Cardiac muscle cell (in vitro differentiated cells and primary cell): ENCODE results near the gene DPP9. TPM values are rescaled to one million over a fixed set of nuclear protein-coding genes. Genes with fewer than 3 reads are reported as not detected.

Source experiments
- DNase-seq, 2 donors: peaks; one replicate each; pipeline versions ENCODE4 v3.0.0 to v3.0.0-alpha.2; 2010 to 2017; ENCODE audit warnings: low read depth in 1 of 2, low spot score in 1 of 2
- H3K27ac ChIP-seq: fragments of 200-600 bp; sonication (generic); 2 replicates; pipeline ENCODE4 v1.5.1; 2016
- H3K27me3 ChIP-seq: fragments of 200-600 bp; sonication (generic); 2 replicates; pipeline ENCODE4 v1.6.0; 2016; ENCODE audit warnings: control low read depth
- H3K36me3 ChIP-seq: fragments of 200-600 bp; sonication (generic); 2 replicates; pipeline ENCODE4 v1.5.1; 2016; ENCODE audit warnings: control low read depth
- H3K4me1 ChIP-seq: fragments of 200-600 bp; sonication (generic); 2 replicates; pipeline ENCODE4 v1.8.1; 2017; ENCODE audit warnings: low read depth, mild to moderate bottlenecking, mixed run types
- H3K4me3 ChIP-seq: fragments of 200-600 bp; sonication (generic); 2 replicates; pipeline ENCODE4 v1.5.1; 2016; ENCODE audit warnings: mild to moderate bottlenecking
- H3K9me3 ChIP-seq: fragments of 200-600 bp; sonication (generic); 2 replicates; pipeline ENCODE4 v1.5.1; 2017; ENCODE audit warnings: low read depth, mild to moderate bottlenecking, control low read depth
- CTCF ChIP-seq: IDR thresholded peaks from 2 replicates; pipeline ENCODE4 v1.5.1; 2012; ENCODE audit warnings: low read depth, mild to moderate bottlenecking, low read length
- polyA plus RNA-seq: library from polyadenylated mRNA; unstranded; fragments of >200 nt; fragmentation: Nextera tagmentation; extraction: Ambion mirVana; gene quantifications from 2 replicates; pipeline ENCODE4 v1.2.1, GENCODE V29; 2016
- total RNA-seq: library from RNA; depleted of rRNA; stranded (reverse); fragments of >200 nt; gene quantifications from 2 replicates; pipeline ENCODE4 v1.2.3, GENCODE V29; 2016

DPP9 gene
- total and polyA plus RNA-seq, 2 experiments from 2014 or later, result 25.4 to 50.4 TPM

- no peak for TF ChIP-seq CTCF
- Histone ChIP-seq H3K4me3 (no peak overlapping the region), H3K36me3 (peaks cover 26% of the 10 kb centered on the region), H3K27me3 (no peaks in the 10 kb centered on the region), H3K27ac (no peak overlapping the region), H3K4me1 (no peaks in the 10 kb centered on the region), H3K9me3 (no peaks in the 10 kb centered on the region)
- no peak for DNase-seq
These were observed 30.0 kb downstream of the DPP9 start for GRCh38 chr19:4693471-4694121.

GRCh38 chr19:4693078-4693350 is 30.6 kb downstream of the DPP9 start:
- Histone ChIP-seq H3K9me3 (no peaks in the 10 kb centered on the region), H3K4me3 (no peak overlapping the region), H3K27me3 (no peaks in the 10 kb centered on the region), H3K4me1 (no peaks in the 10 kb centered on the region), H3K36me3 (peaks cover 26% of the 10 kb centered on the region), H3K27ac (no peak overlapping the region)
- no peak for DNase-seq
- TF ChIP-seq CTCF, result no peak

- TF ChIP-seq CTCF, result no peak
- DNase-seq, result no peak
- Histone ChIP-seq H3K36me3 (peaks cover 26% of the 10 kb centered on the region), H3K27ac (no peak overlapping the region), H3K27me3 (no peaks in the 10 kb centered on the region), H3K9me3 (no peaks in the 10 kb centered on the region), H3K4me1 (no peaks in the 10 kb centered on the region), H3K4me3 (no peak overlapping the region)
These were observed 31.2 kb downstream of the DPP9 start for GRCh38 chr19:4692251-4693077.

GRCh38 chr19:4691373-4691772 is 32.3 kb downstream of the DPP9 start:
- no peak for DNase-seq
- no peaks in the 10 kb centered on the region for H3K27me3 ChIP-seq
- no peak for TF ChIP-seq CTCF
- H3K36me3 ChIP-seq, result peaks cover 26% of the 10 kb centered on the region
- no peak overlapping the region for H3K4me3 ChIP-seq
- no peaks in the 10 kb centered on the region for H3K4me1 ChIP-seq
- no peaks in the 10 kb centered on the region for H3K9me3 ChIP-seq
- no peak overlapping the region for H3K27ac ChIP-seq

- no peaks in the 10 kb centered on the region for H3K4me1 ChIP-seq
- DNase-seq, result no peak
- no peaks in the 10 kb centered on the region for H3K9me3 ChIP-seq
- no peaks in the 10 kb centered on the region for H3K27me3 ChIP-seq
- no peak overlapping the region for H3K4me3 ChIP-seq
- H3K27ac ChIP-seq, result no peak overlapping the region
- no peak for TF ChIP-seq CTCF
- peaks cover 24% of the 10 kb centered on the region for H3K36me3 ChIP-seq
These were observed 33.3 kb downstream of the DPP9 start for GRCh38 chr19:4690361-4690760.
